K562 (cell line): ENCODE data around the gene LASP1. TPM values are rescaled to one million over a fixed set of nuclear protein-coding genes. Genes with fewer than 3 reads are reported as not detected.

Source experiments
- ATAC-seq: fragments of 200-7000 bp; cut with Tn5 transposase; 3 replicates; pipeline ENCODE4 v1.9.1; 2020; ENCODE audit warnings: moderate library complexity
- BruUV-seq: library from RNA; stranded (reverse); fragments of 400-500 nt; replicated peaks from 2 replicates; lab custom pipeline; 2021; lab: Mats Ljungman, UMichigan
- CTCF ChIA-PET: fragments of 300-600 bp; formaldehyde crosslinking; extraction: SDS; loops from one replicate; lab custom pipeline; 2021; ENCODE audit warnings: low intra/inter-chr PET ratio; lab: Yijun Ruan, JAX
- POLR2A ChIA-PET: fragments of 300-600, 350-650 bp; sonication (Branson Sonifier 250); formaldehyde crosslinking; extraction: SDS; loops from one replicate; lab custom pipeline; 2021; ENCODE audit warnings: antibody characterized with exemption, inconsistent platforms; lab: Yijun Ruan, JAX
- DNase-seq, 4 experiments: peaks; one replicate each; pipeline versions ENCODE4 v3.0.0 to v3.0.0-alpha.2; 2011 to 2018; ENCODE audit warnings: low spot score in 3 of 4, mixed read lengths in 3 of 4; ENCODE audit errors: extremely low read depth in 1 of 4
- FAIRE-seq: peaks from 2 replicates; lab custom pipeline; 2011; peaks lifted over from hg19 to GRCh38; lab: Jason Lieb, UNC
- H2AFZ ChIP-seq: 2 replicates; pipeline ENCODE4 v1.6.0; 2011; ENCODE audit warnings: low read depth, low read length, control low read depth, inconsistent platforms
- H3K27ac ChIP-seq: fragments of 200-600 bp; 3 replicates; pipeline ENCODE4 v1.8.0; 2011; ENCODE audit warnings: low read depth, mild to moderate bottlenecking, control low read depth, inconsistent platforms, low read length, moderate library complexity, mixed read lengths; ENCODE audit errors: extremely low read depth
- H3K27me3 ChIP-seq, 2 experiments: fragments of 300-600 bp in 1 of 2; 2 replicates in 1 of 2; 3 replicates in 1 of 2; pipeline versions ENCODE4 v1.6.0 to v1.8.0; 2011; ENCODE audit warnings: inconsistent platforms in 2 of 2, low read length in 2 of 2, mild to moderate bottlenecking in 1 of 2, mixed read lengths in 1 of 2, moderate library complexity in 1 of 2; ENCODE audit not compliant: control insufficient read depth in 2 of 2, insufficient read depth in 2 of 2
- H3K36me3 ChIP-seq: fragments of 300-600 bp; 3 replicates; pipeline ENCODE4 v1.8.0; 2011; ENCODE audit warnings: mild to moderate bottlenecking, low read length, inconsistent platforms; ENCODE audit not compliant: control insufficient read depth, insufficient read depth
- H3K4me1 ChIP-seq, 2 experiments: fragments of 200-600 bp in 1 of 2; replicated peaks in 1 of 2; 2 replicates in 1 of 2; 3 replicates in 1 of 2; pipeline versions ENCODE4 v1.5.1 to v1.8.0; 2011; ENCODE audit warnings: inconsistent platforms in 2 of 2, low read length in 2 of 2, mild to moderate bottlenecking in 1 of 2, mixed read lengths in 1 of 2, moderate library complexity in 1 of 2; ENCODE audit not compliant: control insufficient read depth in 2 of 2, insufficient read depth in 2 of 2
- H3K4me2 ChIP-seq: 2 replicates; pipeline ENCODE4 v1.6.1; 2011; ENCODE audit warnings: low read length, control low read depth, inconsistent platforms, mixed read lengths; ENCODE audit not compliant: insufficient read depth
- H3K4me3 ChIP-seq: fragments of 200-600 bp; sonication (generic), shearing (Covaris generic); 2 replicates; pipeline ENCODE4 v1.5.1; 2016; ENCODE audit warnings: control low read depth, inconsistent platforms
- H3K79me2 ChIP-seq: fragments of 200-600 bp; 3 replicates; pipeline ENCODE4 v1.8.0; 2011; ENCODE audit warnings: low read length, inconsistent platforms; ENCODE audit not compliant: control insufficient read depth, insufficient read depth
- H3K9ac ChIP-seq, 2 experiments: 2 replicates each; pipeline versions ENCODE4 v1.6.0 to v1.6.1; 2011; ENCODE audit warnings: low read depth in 2 of 2, low read length in 2 of 2, control low read depth in 1 of 2, inconsistent platforms in 1 of 2, mild to moderate bottlenecking in 1 of 2, mixed read lengths in 1 of 2; ENCODE audit not compliant: insufficient read depth in 1 of 2
- H3K9me1 ChIP-seq: one replicate; pipeline ENCODE4 v1.6.0; 2011; ENCODE audit warnings: inconsistent platforms, mild to moderate bottlenecking, low read length, moderate library complexity; ENCODE audit not compliant: control insufficient read depth, insufficient read depth
- H3K9me3 ChIP-seq: replicated peaks from 2 replicates; pipeline ENCODE4 v1.5.1; 2011; ENCODE audit warnings: low read depth, low read length, inconsistent platforms; ENCODE audit not compliant: control insufficient read depth, insufficient read depth
- H4K20me1 ChIP-seq: replicated peaks from 2 replicates; pipeline ENCODE4 v1.6.1; 2011; ENCODE audit warnings: low read length, inconsistent platforms, mixed read lengths; ENCODE audit not compliant: control insufficient read depth, insufficient read depth
- ESRRB ChIP-seq: fragments of 250-450 bp; sonication (Bioruptor Pico); IDR thresholded peaks from 2 replicates; pipeline ENCODE4 v1.5.0; 2020; ENCODE audit warnings: mild to moderate bottlenecking, moderate library complexity, borderline replicate concordance
- KAT8 ChIP-seq: fragments of 450-650 bp; IDR thresholded peaks from 2 replicates; pipeline ENCODE4 v1.6.1; 2016; ENCODE audit warnings: low read depth, mild to moderate bottlenecking
- MBD2 ChIP-seq: sonication (generic); IDR thresholded peaks from 2 replicates; pipeline ENCODE4 v1.6.1; 2016; ENCODE audit warnings: low read depth, borderline replicate concordance
- NR2C2 ChIP-seq, 2 experiments: fragments of 200-800 bp in 1 of 2; sonication (Bioruptor generic) in 1 of 2; sonication (generic) in 1 of 2; formaldehyde crosslinking in 1 of 2; IDR thresholded peaks; 2 replicates each; pipeline versions ENCODE4 v1.6.1 to v1.8.0; 2016 to 2022; ENCODE audit warnings: mild to moderate bottlenecking in 1 of 2, missing compliant biosample characterization in 1 of 2, missing genetic modification characterization in 1 of 2, missing genetic modification reagents in 1 of 2
- POLR2A ChIP-seq: fragments of 450-650 bp; conservative IDR thresholded peaks from 2 replicates; pipeline ENCODE4 v1.6.1; 2016
- RBM25 ChIP-seq: fragments of 200-400 bp; formaldehyde crosslinking; IDR thresholded peaks from 2 replicates; pipeline ENCODE4 v1.6.1; 2018; ENCODE audit warnings: low read length, low read depth, moderate library complexity; ENCODE audit not compliant: severe bottlenecking
- TOE1 ChIP-seq, 2 experiments: fragments of 450-650 bp in 1 of 2; sonication (generic) in 1 of 2; formaldehyde crosslinking in 1 of 2; IDR thresholded peaks; 2 replicates each; pipeline versions ENCODE4 v1.7.1 to v1.8.0; 2016 to 2022; ENCODE audit warnings: borderline replicate concordance in 2 of 2, mild to moderate bottlenecking in 2 of 2, antibody characterized with exemption in 1 of 2, inconsistent platforms in 1 of 2, low read depth in 1 of 2, missing genetic modification reagents in 1 of 2, moderate library complexity in 1 of 2
- ZFP36 ChIP-seq: fragments of 150-350 bp; IDR thresholded peaks from 2 replicates; pipeline ENCODE4 v1.6.1; 2018; ENCODE audit warnings: low read length, low read depth; ENCODE audit not compliant: partially characterized antibody
- ZNF316 ChIP-seq: fragments of 450-650 bp; IDR thresholded peaks from 2 replicates; pipeline ENCODE4 v1.6.1; 2016
- WGBS: fragments of 100-300 bp; shearing (Covaris generic); methylation state at CpG from one replicate; pipeline ENCODE4 v1.1.6; 2016; ENCODE audit warnings: low coverage, mixed read lengths; ENCODE audit not compliant: insufficient coverage; ENCODE audit errors: missing lambda C conversion rate; 5-methylcytosine and 5-hydroxymethylcytosine counted together
- in situ Hi-C: fragments of 300-500 bp; cut with MboI; formaldehyde crosslinking; loops from 4 replicates; pipeline ENCODE4 v1.15.0; 2018; ENCODE audit warnings: inconsistent platforms, mixed read lengths
- intact Hi-C: fragments of 100-400 bp; cut with micrococcal nuclease; formaldehyde crosslinking; loops from 2 replicates; pipeline ENCODE4 v1.14.2; 2022
- polyA plus RNA-seq, 8 experiments: library from polyadenylated mRNA; depleted of rRNA in 4 of 8; stranded (reverse) in 5 of 8; unstranded in 3 of 8; fragments of >200 nt; fragmentation: Nextera tagmentation in 2 of 8; fragmentation: Illumina TruSeq in 1 of 8; extraction: Ambion mirVana in 2 of 8; extraction: Trizol in 1 of 8; gene quantifications; 2 replicates each; pipeline versions ENCODE4 v1.2.1 to v1.2.3, GENCODE V29; 2011 to 2014; ENCODE audit warnings: inconsistent platforms in 1 of 8, missing spikeins in 1 of 8
- total RNA-seq, 7 experiments: library from RNA; depleted of rRNA in 6 of 7; stranded (reverse); fragments of >200 nt in 6 of 7; fragmentation: Illumina TruSeq in 2 of 7; extraction: Trizol in 2 of 7; gene quantifications; 2 replicates each; pipeline versions ENCODE4 v1.2.1 to v1.2.3, GENCODE V29; 2011 to 2021; ENCODE audit warnings: low replicate concordance in 1 of 7
- TF ChIP-seq, protein P1 (sequence below): sonication (generic); formaldehyde crosslinking; IDR thresholded peaks from 2 replicates; pipeline ENCODE4 v1.8.0; 2022; ENCODE audit warnings: mild to moderate bottlenecking, missing genetic modification reagents
- TF ChIP-seq, protein P2 (sequence below): fragments of 250-450 bp; sonication (Bioruptor Pico); IDR thresholded peaks from 2 replicates; pipeline ENCODE4 v1.8.0; 2022; ENCODE audit warnings: inconsistent platforms, mild to moderate bottlenecking, moderate library complexity, borderline replicate concordance
- TF ChIP-seq, protein P3 (sequence below): fragments of 450-650 bp; formaldehyde crosslinking; IDR thresholded peaks from 2 replicates; pipeline ENCODE4 v1.4.0; 2020; ENCODE audit warnings: mild to moderate bottlenecking, moderate library complexity

Gene LASP1
- total and polyA plus RNA-seq, 9 of the 15 experiments (the other 6 are each of a cell fraction or from before 2014, with no cell fraction given) = 23.0 to 125 (median 55.3) TPM

DNA sequence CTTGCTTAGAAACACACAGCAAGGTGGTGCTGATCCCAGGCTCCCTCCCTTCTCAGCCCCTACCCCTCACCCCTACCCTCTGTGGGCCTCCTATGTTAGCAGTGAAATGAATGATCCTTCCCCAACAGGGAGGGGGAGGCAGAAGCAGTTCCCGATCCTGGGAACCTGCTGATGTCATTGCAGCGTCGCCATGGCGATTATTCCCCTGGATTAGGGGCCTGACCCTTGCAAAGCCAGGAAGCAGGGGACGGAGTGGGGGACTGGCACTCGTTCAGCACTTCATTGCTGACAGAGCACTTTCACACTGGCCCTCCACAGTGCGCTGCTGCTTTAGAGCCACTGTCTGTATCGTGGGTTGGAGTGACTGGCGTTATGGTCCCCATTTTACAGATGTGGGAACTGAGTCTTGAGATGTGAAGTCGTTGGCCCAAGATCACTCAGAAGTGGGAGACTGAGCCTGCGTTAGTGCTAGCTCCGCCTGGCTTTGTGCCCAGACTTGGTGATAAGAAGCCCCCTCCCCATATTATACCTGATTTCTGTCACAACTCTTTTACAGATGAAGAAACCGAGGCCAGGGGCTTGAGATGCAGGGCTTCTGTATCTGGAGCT, 26.6 kb downstream of the LASP1 start:
- Histone ChIP-seq H3K9ac (no peak overlapping the region), H3K27ac (no peak overlapping the region), H3K27me3 (no peaks in the 10 kb centered on the region), H3K9me3 (no peaks in the 10 kb centered on the region), H3K4me1 (peaks cover 58 to 59% of the 10 kb centered on the region in 2 experiments), H3K4me2 (no peak overlapping the region), H4K20me1 (peaks cover 40% of the 10 kb centered on the region), H3K79me2 (peaks cover 17% of the 10 kb centered on the region; the same call in 2 of the 3 replicates), H3K36me3 (peaks cover 84% of the 10 kb centered on the region; the same call in 2 of the 3 replicates), H3K9me1 (peaks cover 4% of the 10 kb centered on the region), H2AFZ (no peak overlapping the region), H3K4me3 (no peak overlapping the region)
- DNase-seq (no peak), ATAC-seq (no peak), FAIRE-seq (no peak)
- WGBS = 81% methylated on average over 13 of the region's 13 CpGs
- intact Hi-C loops (no loop called here), in situ Hi-C loops (no loop called here)
- BruUV-seq = no TSS peak
- POLR2A ChIA-PET = interaction anchor here (0.5 to 0.8 kb wide), 3 partner anchors 11 to 181 kb away, joined by 3 to 4 read pairs (median 4); no protein-coding TSS in a partner anchor
- CTCF ChIA-PET = interaction anchor here (0.6 kb wide), 1 partner anchor 27 kb away, joined by 3 read pairs; no protein-coding TSS in a partner anchor
- TF ChIP-seq ZNF316 (peak; percentile 54; the same call in 1 of the 2 replicates), NR2C2 (CRISPR knock-in tag; IDR thresholded peaks at IDR 0.05) (no peak), NR2C2 (tag; IDR thresholded peaks at IDR 0.05) (no peak), RBM25 (peak; percentile 84), KAT8 (no peak), ZFP36 (peak; percentile 14), POLR2A (no peak), TOE1 (IDR thresholded peaks at IDR 0.05; ENCODE audit: borderline replicate concordance) (no peak), TOE1 (CRISPR knock-in tag; IDR thresholded peaks at IDR 0.05; ENCODE audit: borderline replicate concordance, low read depth) (no peak), ESRRB (no peak), MBD2 (no peak)
- TF ChIP-seq, protein P1, sequence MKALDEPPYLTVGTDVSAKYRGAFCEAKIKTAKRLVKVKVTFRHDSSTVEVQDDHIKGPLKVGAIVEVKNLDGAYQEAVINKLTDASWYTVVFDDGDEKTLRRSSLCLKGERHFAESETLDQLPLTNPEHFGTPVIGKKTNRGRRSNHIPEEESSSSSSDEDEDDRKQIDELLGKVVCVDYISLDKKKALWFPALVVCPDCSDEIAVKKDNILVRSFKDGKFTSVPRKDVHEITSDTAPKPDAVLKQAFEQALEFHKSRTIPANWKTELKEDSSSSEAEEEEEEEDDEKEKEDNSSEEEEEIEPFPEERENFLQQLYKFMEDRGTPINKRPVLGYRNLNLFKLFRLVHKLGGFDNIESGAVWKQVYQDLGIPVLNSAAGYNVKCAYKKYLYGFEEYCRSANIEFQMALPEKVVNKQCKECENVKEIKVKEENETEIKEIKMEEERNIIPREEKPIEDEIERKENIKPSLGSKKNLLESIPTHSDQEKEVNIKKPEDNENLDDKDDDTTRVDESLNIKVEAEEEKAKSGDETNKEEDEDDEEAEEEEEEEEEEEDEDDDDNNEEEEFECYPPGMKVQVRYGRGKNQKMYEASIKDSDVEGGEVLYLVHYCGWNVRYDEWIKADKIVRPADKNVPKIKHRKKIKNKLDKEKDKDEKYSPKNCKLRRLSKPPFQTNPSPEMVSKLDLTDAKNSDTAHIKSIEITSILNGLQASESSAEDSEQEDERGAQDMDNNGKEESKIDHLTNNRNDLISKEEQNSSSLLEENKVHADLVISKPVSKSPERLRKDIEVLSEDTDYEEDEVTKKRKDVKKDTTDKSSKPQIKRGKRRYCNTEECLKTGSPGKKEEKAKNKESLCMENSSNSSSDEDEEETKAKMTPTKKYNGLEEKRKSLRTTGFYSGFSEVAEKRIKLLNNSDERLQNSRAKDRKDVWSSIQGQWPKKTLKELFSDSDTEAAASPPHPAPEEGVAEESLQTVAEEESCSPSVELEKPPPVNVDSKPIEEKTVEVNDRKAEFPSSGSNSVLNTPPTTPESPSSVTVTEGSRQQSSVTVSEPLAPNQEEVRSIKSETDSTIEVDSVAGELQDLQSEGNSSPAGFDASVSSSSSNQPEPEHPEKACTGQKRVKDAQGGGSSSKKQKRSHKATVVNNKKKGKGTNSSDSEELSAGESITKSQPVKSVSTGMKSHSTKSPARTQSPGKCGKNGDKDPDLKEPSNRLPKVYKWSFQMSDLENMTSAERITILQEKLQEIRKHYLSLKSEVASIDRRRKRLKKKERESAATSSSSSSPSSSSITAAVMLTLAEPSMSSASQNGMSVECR (CRISPR knock-in tag) = no peak
- TF ChIP-seq, protein P2, sequence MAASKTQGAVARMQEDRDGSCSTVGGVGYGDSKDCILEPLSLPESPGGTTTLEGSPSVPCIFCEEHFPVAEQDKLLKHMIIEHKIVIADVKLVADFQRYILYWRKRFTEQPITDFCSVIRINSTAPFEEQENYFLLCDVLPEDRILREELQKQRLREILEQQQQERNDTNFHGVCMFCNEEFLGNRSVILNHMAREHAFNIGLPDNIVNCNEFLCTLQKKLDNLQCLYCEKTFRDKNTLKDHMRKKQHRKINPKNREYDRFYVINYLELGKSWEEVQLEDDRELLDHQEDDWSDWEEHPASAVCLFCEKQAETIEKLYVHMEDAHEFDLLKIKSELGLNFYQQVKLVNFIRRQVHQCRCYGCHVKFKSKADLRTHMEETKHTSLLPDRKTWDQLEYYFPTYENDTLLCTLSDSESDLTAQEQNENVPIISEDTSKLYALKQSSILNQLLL (CRISPR knock-in tag) = no peak
- TF ChIP-seq, protein P3, sequence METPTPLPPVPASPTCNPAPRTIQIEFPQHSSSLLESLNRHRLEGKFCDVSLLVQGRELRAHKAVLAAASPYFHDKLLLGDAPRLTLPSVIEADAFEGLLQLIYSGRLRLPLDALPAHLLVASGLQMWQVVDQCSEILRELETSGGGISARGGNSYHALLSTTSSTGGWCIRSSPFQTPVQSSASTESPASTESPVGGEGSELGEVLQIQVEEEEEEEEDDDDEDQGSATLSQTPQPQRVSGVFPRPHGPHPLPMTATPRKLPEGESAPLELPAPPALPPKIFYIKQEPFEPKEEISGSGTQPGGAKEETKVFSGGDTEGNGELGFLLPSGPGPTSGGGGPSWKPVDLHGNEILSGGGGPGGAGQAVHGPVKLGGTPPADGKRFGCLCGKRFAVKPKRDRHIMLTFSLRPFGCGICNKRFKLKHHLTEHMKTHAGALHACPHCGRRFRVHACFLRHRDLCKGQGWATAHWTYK (CRISPR knock-in tag) = no peak
